GM19397 (cell line): ENCODE measurements around the gene GNG8.

Experiments used
- ATAC-seq: cut with Tn5 transposase; IDR thresholded peaks from one replicate; pipeline ENCODE4 v1.9.1; 2021; ENCODE audit warnings: mild to moderate bottlenecking, moderate library complexity; ENCODE audit not compliant: unreplicated experiment

Gene GNG8

DNA sequence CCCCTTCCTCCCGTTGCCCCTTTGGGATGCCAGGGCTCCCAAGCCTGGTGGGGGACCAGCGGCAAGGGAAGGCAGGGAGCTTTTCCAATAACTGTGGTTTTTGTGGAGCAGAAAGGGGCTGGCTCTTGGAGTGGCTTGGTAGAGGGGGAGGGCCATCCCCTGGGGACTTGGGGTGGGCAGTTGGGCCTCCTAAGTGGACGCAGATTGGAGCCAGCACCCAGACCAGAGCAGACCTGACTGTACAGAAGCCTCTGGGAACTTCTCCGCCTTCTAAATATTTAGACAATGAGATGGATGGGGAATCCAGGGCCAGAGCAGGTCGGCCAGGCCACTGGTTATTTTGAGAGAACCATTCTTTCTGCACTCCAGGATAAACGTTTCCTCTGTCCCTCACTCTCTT lies 15.3 kb downstream of the GNG8 start:
- ATAC-seq, result no peak

DNA sequence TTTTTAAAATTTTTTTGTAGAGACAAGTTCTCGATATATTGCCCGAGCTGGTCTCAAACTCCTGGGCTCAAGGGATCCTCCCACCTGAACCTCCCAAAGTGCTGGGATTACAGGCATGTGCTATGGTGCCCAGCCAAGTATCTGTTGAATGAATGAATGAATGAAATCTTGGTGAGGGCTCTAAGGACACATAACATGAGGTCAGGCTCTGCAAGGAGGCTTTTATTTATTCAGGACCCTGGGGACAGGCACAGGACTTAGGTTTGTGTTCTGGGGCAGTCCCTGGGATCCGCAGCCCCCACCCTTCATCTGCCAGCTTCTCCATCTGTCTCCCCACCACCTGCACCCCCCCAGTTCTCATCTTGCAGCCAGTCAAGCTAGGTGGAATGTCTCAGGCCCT lies 15.7 kb downstream of the GNG8 start:
- no peak for ATAC-seq

- no peak for ATAC-seq
Observed at GRCh38 chr19:46618670-46619231, 17.3 kb downstream of the GNG8 start.

DNA sequence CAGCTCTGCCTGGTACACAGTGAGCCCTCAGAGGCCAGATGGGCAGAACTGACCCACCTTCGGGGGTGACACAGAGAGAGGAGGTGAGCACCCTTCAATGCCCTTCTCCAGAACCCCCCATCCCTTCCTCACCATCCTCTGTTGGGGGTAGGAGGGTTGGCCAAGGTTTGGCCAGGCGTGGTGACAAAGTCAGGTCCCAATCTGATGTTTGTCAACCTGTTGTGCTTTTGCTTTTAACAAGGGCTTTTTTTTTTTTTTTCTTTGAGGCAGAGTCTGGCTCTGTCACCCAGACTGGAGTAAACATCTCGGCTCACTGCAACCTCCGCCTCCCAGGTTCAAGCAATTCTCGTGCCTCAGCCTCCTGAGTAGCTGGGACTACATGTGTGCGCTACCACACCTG lies 18.4 kb downstream of the GNG8 start:
- ATAC-seq, result no peak

- no peak for ATAC-seq
Observed at GRCh38 chr19:46616631-46617322, 19.2 kb downstream of the GNG8 start.

- no peak for ATAC-seq
Observed at GRCh38 chr19:46615966-46616365, 20.0 kb downstream of the GNG8 start.

GRCh38 chr19:46614114-46614722 lies 21.8 kb downstream of the GNG8 start:
- ATAC-seq, result no peak

GRCh38 chr19:46613525-46613924 lies 22.5 kb downstream of the GNG8 start:
- ATAC-seq, result no peak

GRCh38 chr19:46611776-46612175 lies 24.2 kb downstream of the GNG8 start:
- ATAC-seq, result no peak

DNA sequence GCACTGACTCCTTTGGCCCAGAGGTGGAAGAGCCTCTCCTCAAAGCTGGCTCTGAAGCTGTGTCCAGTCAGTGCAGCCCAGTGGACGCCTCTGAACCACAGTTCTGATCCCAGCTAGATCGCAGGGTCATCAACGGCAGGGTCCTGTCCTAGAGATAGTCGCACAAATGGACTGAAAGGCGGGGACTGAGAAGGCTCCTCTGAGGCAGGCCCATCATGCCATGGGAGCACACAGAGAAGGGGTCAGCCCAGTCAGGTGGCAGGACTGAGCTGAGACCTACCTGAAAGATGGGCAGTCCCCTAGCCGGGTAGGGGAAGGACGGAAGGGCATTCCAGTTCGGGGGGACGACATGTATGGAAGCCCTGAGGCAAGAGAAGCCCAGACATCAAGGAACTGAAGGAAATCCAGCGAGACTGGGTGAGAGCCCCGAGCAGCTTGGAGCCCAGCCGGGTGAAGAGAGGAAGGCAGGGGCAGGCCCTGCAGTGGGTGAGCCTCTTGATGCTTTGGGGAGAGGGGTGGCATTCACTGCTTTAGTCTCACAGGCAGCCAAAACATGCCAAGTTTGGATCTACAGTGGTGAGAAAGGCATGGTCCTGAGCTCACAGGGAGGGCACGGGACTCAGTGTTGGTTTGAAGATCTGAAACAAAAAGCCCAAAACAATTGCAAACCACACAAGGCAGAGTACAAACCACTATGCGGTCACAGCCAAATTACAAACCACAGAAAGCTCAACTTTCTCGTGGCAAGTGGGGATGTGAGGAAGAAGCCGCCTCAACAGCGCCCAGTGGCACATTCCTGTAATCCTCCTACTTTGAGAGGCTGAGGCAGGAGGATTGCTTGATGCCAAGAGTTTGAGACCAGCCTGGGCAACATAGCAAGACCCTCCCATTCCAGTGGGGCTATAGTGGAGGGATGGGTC lies 24.9 kb downstream of the GNG8 start:
- no peak for ATAC-seq

- no peak for ATAC-seq
Observed at GRCh38 chr19:46610413-46610775, 25.6 kb downstream of the GNG8 start.

DNA sequence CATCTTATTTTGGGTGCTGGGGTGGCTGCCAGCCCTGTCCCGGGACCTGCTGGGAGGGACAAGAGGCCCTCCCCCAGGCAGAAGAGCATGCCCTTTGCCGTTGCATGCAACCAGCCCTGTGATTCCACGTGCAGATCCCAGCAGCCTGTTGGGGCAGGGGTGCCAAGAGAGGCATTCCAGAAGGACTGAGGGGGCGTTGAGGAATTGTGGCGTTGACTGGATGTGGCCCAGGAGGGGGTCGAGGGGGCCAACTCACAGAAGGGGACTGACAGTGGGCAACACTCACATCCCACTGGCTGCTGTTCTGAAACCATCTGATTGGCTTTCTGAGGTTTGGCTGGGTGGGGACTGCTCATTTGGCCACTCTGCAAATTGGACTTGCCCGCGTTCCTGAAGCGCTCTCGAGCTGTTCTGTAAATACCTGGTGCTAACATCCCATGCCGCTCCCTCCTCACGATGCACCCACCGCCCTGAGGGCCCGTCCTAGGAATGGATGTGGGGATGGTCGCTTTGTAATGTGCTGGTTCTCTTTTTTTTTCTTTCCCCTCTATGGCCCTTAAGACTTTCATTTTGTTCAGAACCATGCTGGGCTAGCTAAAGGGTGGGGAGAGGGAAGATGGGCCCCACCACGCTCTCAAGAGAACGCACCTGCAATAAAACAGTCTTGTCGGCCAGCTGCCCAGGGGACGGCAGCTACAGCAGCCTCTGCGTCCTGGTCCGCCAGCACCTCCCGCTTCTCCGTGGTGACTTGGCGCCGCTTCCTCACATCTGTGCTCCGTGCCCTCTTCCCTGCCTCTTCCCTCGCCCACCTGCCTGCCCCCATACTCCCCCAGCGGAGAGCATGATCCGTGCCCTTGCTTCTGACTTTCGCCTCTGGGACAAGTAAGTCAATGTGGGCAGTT lies 26.2 kb downstream of the GNG8 start:
- no peak for ATAC-seq

- no peak for ATAC-seq
Observed at GRCh38 chr19:46608581-46609345, 27.2 kb downstream of the GNG8 start.

GRCh38 chr19:46608178-46608577 lies 27.8 kb downstream of the GNG8 start:
- ATAC-seq, result no peak

- no peak for ATAC-seq
Observed at GRCh38 chr19:46607448-46607841, 28.6 kb downstream of the GNG8 start.

GRCh38 chr19:46606681-46607447 lies 29.1 kb downstream of the GNG8 start:
- ATAC-seq, result no peak

GRCh38 chr19:46606019-46606418 lies 30.0 kb downstream of the GNG8 start:
- ATAC-seq, result no peak

GRCh38 chr19:46605356-46605821 lies 30.6 kb downstream of the GNG8 start:
- ATAC-seq, result no peak

- ATAC-seq, result no peak
Observed at GRCh38 chr19:46604781-46605355, 31.1 kb downstream of the GNG8 start.
